OCI-LY1 (cell line): ENCODE measurements around the gene MYBPHL.

Experiments
- CTCF ChIP-seq: fragments of 200-600 bp; sonication (generic), shearing (Covaris generic); IDR thresholded peaks from 2 replicates; pipeline ENCODE4 v1.5.1; 2017; ENCODE audit warnings: mild to moderate bottlenecking, antibody characterized with exemption, low read length, moderate library complexity, mixed read lengths
- EZH2 ChIP-seq: fragments of 200-600 bp; sonication (generic), shearing (Covaris generic); IDR thresholded peaks from 2 replicates; pipeline ENCODE4 v1.8.0; 2017; ENCODE audit warnings: borderline replicate concordance, mixed run types, mild to moderate bottlenecking, antibody characterized with exemption, low read length, moderate library complexity, mixed read lengths

GRCh38 chr1:109299558-109300343, 7.1 kb downstream of the MYBPHL start:
- TF ChIP-seq EZH2 = no peak
- TF ChIP-seq CTCF = no peak
